AG04449 (cell line): ENCODE results near the gene FAAP100.

Experiments
- CTCF ChIA-PET: fragments of 350-600 bp; formaldehyde crosslinking; extraction: SDS; loops from one replicate; lab custom pipeline; 2021; ENCODE audit warnings: antibody characterized with exemption; lab: Yijun Ruan, JAX
- POLR2A ChIA-PET: fragments of 400-600, 350-600 bp; formaldehyde crosslinking; extraction: SDS; loops from one replicate; lab custom pipeline; 2020; ENCODE audit warnings: antibody characterized with exemption, inconsistent platforms; lab: Yijun Ruan, JAX
- DNase-seq: peaks from one replicate; pipeline ENCODE4 v3.0.0-alpha.2; 2010; ENCODE audit warnings: low read depth, low spot score
- H3K4me3 ChIP-seq: 2 replicates; pipeline ENCODE4 v1.5.1; 2011; ENCODE audit warnings: low read depth, mild to moderate bottlenecking, control low read depth, low read length
- CTCF ChIP-seq: IDR thresholded peaks from one replicate; pipeline ENCODE4 v1.5.1; 2011; ENCODE audit warnings: mild to moderate bottlenecking, moderate library complexity, low read length, control low read depth, inconsistent platforms; ENCODE audit not compliant: insufficient read depth; ENCODE audit errors: missing control alignments

Gene FAAP100

GRCh38 chr17:81524865-81525159, 27.3 kb downstream of the FAAP100 start:
- ChIA-PET POLR2A (interaction anchor here (1.1 kb wide), 1 partner anchor 13 kb away, joined by 3 read pairs; the partner anchor contains the start of gene ACTG1), CTCF (no interaction called here)
- DNase-seq: no peak
- no peak for TF ChIP-seq CTCF
- H3K4me3 ChIP-seq: no peak overlapping the region

- DNase-seq: no peak
- no peak overlapping the region for H3K4me3 ChIP-seq
- ChIA-PET CTCF (interaction anchor here (1.7 to 8.3 kb wide), 2 partner anchors 9 to 76 kb away, joined by 6 to 59 read pairs; no protein-coding TSS in a partner anchor), POLR2A (no interaction called here)
- no peak for TF ChIP-seq CTCF
Observed at GRCh38 chr17:81524039-81524864, 27.9 kb downstream of the FAAP100 start.

GRCh38 chr17:81523402-81524038, 28.6 kb downstream of the FAAP100 start:
- DNase-seq: no peak
- peak; percentile 17 for TF ChIP-seq CTCF
- ChIA-PET POLR2A (interaction anchor here (1.5 kb wide), 1 partner anchor 54 kb away, joined by 4 read pairs; no protein-coding TSS in a partner anchor), CTCF (interaction anchor here (1.7 to 8.3 kb wide), 2 partner anchors 10 to 77 kb away, joined by 6 to 59 read pairs; no protein-coding TSS in a partner anchor)
- H3K4me3 ChIP-seq: no peak overlapping the region

GRCh38 chr17:81522491-81523401, 29.4 kb downstream of the FAAP100 start:
- TF ChIP-seq CTCF: no peak
- POLR2A ChIA-PET: interaction anchor here (0.7 to 1.5 kb wide), 2 partner anchors 10 to 55 kb away, joined by 3 to 4 read pairs; no protein-coding TSS in a partner anchor
- CTCF ChIA-PET: interaction anchor here (1.7 to 8.3 kb wide), 2 partner anchors 10 to 78 kb away, joined by 6 to 59 read pairs; no protein-coding TSS in a partner anchor
- DNase-seq: no peak
- no peak overlapping the region for H3K4me3 ChIP-seq

- H3K4me3 ChIP-seq: no peak overlapping the region
- CTCF ChIA-PET: interaction anchor here (1.8 to 8.3 kb wide), 2 partner anchors 10 to 80 kb away, joined by 5 to 59 read pairs; no protein-coding TSS in a partner anchor
- no peak for DNase-seq
- POLR2A ChIA-PET: interaction anchor here (1.1 kb wide), 1 partner anchor 9 kb away, joined by 3 read pairs; no protein-coding TSS in a partner anchor
- TF ChIP-seq CTCF: no peak
Observed at GRCh38 chr17:81520021-81520901, 31.9 kb downstream of the FAAP100 start.
